Right ventricle myocardium inferior (tissue), 1 donor: Measurements from ENCODE around the gene RBM38. TPM values are rescaled to one million over a fixed set of nuclear protein-coding genes. Genes with fewer than 3 reads are reported as not detected.
A peak's percentile ranks its signal among the peaks of the same experiment; 100 is the strongest.

ENCODE experiments used
- ATAC-seq: fragments of 200-7000 bp; cut with Tn5 transposase; one replicate; pipeline ENCODE4 v1.9.1; 2020; ENCODE audit warnings: mild to moderate bottlenecking, moderate library complexity
- DNase-seq: peaks from one replicate; pipeline ENCODE4 v3.0.0; 2021; ENCODE audit errors: missing footprints
- intact Hi-C: fragments of 100-400 bp; cut with DNase I; formaldehyde crosslinking; loops from one replicate; pipeline ENCODE4 v1.11.0; 2022
- total RNA-seq: library from RNA; stranded (reverse); fragmentation: NEBNext Ultra II Directional; extraction: Animal tissue kit (Norgen Biotek cat#: 25700); gene quantifications from one replicate; pipeline ENCODE4 v1.2.1, GENCODE V29; 2021
- donor health status: DM: no; HTN: yes; CAD: no; lungs with severe emphysema.

Gene RBM38
- total RNA-seq, 1 donor from 2014 or later, result 89.6 TPM

- DNase-seq, result peak; percentile 94
- intact Hi-C loops, result loop anchor here (2.0 kb wide), 2 partner anchors 28 to 46 kb away; no protein-coding TSS in a partner anchor
- ATAC-seq, result peak; percentile 89
Measured at GRCh38 chr20:57440678-57441509, 49.7 kb downstream of the RBM38 start.

GRCh38 chr20:57441510-57442154, 50.4 kb downstream of the RBM38 start:
- ATAC-seq (no peak), DNase-seq (peak; percentile 43)
- intact Hi-C loops, result loop anchor here (2.0 kb wide), 2 partner anchors 27 to 47 kb away; no protein-coding TSS in a partner anchor

GRCh38 chr20:57442158-57442887, 51.1 kb downstream of the RBM38 start:
- no peak for ATAC-seq
- intact Hi-C loops, result no loop called here
- DNase-seq, result no peak

GRCh38 chr20:57442888-57443239, 51.7 kb downstream of the RBM38 start:
- ATAC-seq (no peak), DNase-seq (peak; percentile 41)
- intact Hi-C loops, result no loop called here

- ATAC-seq (no peak), DNase-seq (no peak)
- intact Hi-C loops, result no loop called here
Measured at GRCh38 chr20:57443349-57444265, 52.4 kb downstream of the RBM38 start.

- DNase-seq, result no peak
- ATAC-seq, result no peak
- intact Hi-C loops, result no loop called here
Measured at GRCh38 chr20:57444394-57445048, 53.3 kb downstream of the RBM38 start.

- DNase-seq, result no peak
- peak; percentile 12 for ATAC-seq
- intact Hi-C loops, result no loop called here
Measured at GRCh38 chr20:57445298-57445697, 54.1 kb downstream of the RBM38 start.

- DNase-seq, result no peak
- no peak for ATAC-seq
- intact Hi-C loops, result no loop called here
Measured at GRCh38 chr20:57445774-57446173, 54.6 kb downstream of the RBM38 start.

GRCh38 chr20:57448764-57449354, 57.7 kb downstream of the RBM38 start:
- intact Hi-C loops, result no loop called here
- no peak for ATAC-seq
- no peak for DNase-seq

GRCh38 chr20:57449398-57450354, 58.5 kb downstream of the RBM38 start:
- intact Hi-C loops, result no loop called here
- ATAC-seq (no peak), DNase-seq (no peak)

- DNase-seq, result peak; percentile 86
- peak; percentile 60 for ATAC-seq
- intact Hi-C loops, result no loop called here
Measured at GRCh38 chr20:57450419-57450818, 59.2 kb downstream of the RBM38 start.

GRCh38 chr20:57450931-57451330, 59.7 kb downstream of the RBM38 start:
- intact Hi-C loops, result no loop called here
- ATAC-seq (no peak), DNase-seq (no peak)

GRCh38 chr20:57451431-57451794, 60.2 kb downstream of the RBM38 start:
- ATAC-seq (no peak), DNase-seq (no peak)
- intact Hi-C loops, result no loop called here

GRCh38 chr20:57451795-57452661, 60.8 kb downstream of the RBM38 start:
- DNase-seq (no peak), ATAC-seq (peak; percentile 74)
- intact Hi-C loops, result no loop called here

- DNase-seq (no peak), ATAC-seq (no peak)
- intact Hi-C loops, result no loop called here
Measured at GRCh38 chr20:57455386-57455785, 64.2 kb downstream of the RBM38 start.

- ATAC-seq (no peak), DNase-seq (no peak)
- intact Hi-C loops, result no loop called here
Measured at GRCh38 chr20:57456116-57456515, 64.9 kb downstream of the RBM38 start.
